Measurements from ENCODE around the gene MCTP2.
A peak's percentile ranks its signal among the peaks of the same experiment; 100 is the strongest.

MCTP2 gene

GRCh38 chr15:94230883-94231722, at the start of gene MCTP2:
TSS of gene MCTP2 (plus strand) at chr15:94231561. CDS start at chr15:94298266, 66,705 bp downstream.
- H3K4me1 ChIP-seq (ENCODE audit: control insufficient read depth, insufficient read depth, low read length): no peaks in the 10 kb centered on the region
- H3K27me3 ChIP-seq (ENCODE audit: control insufficient read depth, insufficient read depth, low read length): no peaks in the 10 kb centered on the region
- H3K4me3 ChIP-seq (ENCODE audit: low read length): peak within 1 kb of the TSS; percentile 68
- no peaks in the 10 kb centered on the region for H3K9me3 ChIP-seq (ENCODE audit: control insufficient read depth, low read length)
- peak within 1 kb of the TSS; percentile 73 for H3K9ac ChIP-seq (ENCODE audit: low read length)
- H3K36me3 ChIP-seq (ENCODE audit: control insufficient read depth, insufficient read depth, low read length): no peaks in the 10 kb centered on the region

GRCh38 chr15:94182883-94183282, 48.5 kb upstream of the MCTP2 start:
- Histone ChIP-seq H3K9me3 (ENCODE audit: control insufficient read depth, low read length) (no peaks in the 10 kb centered on the region), H3K4me1 (ENCODE audit: control insufficient read depth, insufficient read depth, low read length) (no peaks in the 10 kb centered on the region), H3K27me3 (ENCODE audit: control insufficient read depth, insufficient read depth, low read length) (no peaks in the 10 kb centered on the region), H3K9ac (ENCODE audit: low read length) (no peak overlapping the region), H3K36me3 (ENCODE audit: control insufficient read depth, insufficient read depth, low read length) (no peaks in the 10 kb centered on the region), H3K4me3 (ENCODE audit: low read length) (no peak overlapping the region)

- Histone ChIP-seq H3K36me3 (ENCODE audit: control insufficient read depth, insufficient read depth, low read length) (no peaks in the 10 kb centered on the region), H3K9me3 (ENCODE audit: control insufficient read depth, low read length) (no peaks in the 10 kb centered on the region), H3K4me1 (ENCODE audit: control insufficient read depth, insufficient read depth, low read length) (no peaks in the 10 kb centered on the region), H3K27me3 (ENCODE audit: control insufficient read depth, insufficient read depth, low read length) (no peaks in the 10 kb centered on the region), H3K9ac (ENCODE audit: low read length) (no peak overlapping the region), H3K4me3 (ENCODE audit: low read length) (no peak overlapping the region)
These were observed 45.7 kb upstream of the MCTP2 start for GRCh38 chr15:94185547-94186236.

GRCh38 chr15:94186770-94187331, 44.5 kb upstream of the MCTP2 start:
- Histone ChIP-seq H3K9ac (ENCODE audit: low read length) (no peak overlapping the region), H3K36me3 (ENCODE audit: control insufficient read depth, insufficient read depth, low read length) (no peaks in the 10 kb centered on the region), H3K4me3 (ENCODE audit: low read length) (no peak overlapping the region), H3K9me3 (ENCODE audit: control insufficient read depth, low read length) (no peaks in the 10 kb centered on the region), H3K27me3 (ENCODE audit: control insufficient read depth, insufficient read depth, low read length) (no peaks in the 10 kb centered on the region), H3K4me1 (ENCODE audit: control insufficient read depth, insufficient read depth, low read length) (no peaks in the 10 kb centered on the region)

DNA sequence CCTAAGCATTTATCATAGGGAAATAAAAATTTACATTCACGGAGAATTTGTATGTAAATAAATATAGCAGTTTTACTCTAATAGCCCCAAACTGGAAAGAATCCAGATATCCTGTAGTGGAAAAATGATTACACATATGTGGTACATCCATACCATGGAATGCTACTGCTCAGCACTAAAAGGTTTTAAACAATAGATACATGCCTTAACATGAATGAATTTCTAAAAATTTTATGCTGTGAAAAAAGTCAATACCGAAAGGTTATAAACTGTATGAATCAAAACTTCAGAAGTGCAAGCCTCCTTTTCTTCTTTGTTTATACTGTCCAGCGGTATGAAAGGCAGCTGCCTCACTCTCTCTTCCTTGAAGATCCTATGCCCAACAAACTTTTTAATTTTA, 37.5 kb upstream of the MCTP2 start:
- Histone ChIP-seq H3K4me1 (ENCODE audit: control insufficient read depth, insufficient read depth, low read length) (no peaks in the 10 kb centered on the region), H3K36me3 (ENCODE audit: control insufficient read depth, insufficient read depth, low read length) (no peaks in the 10 kb centered on the region), H3K27me3 (ENCODE audit: control insufficient read depth, insufficient read depth, low read length) (no peaks in the 10 kb centered on the region), H3K9me3 (ENCODE audit: control insufficient read depth, low read length) (no peaks in the 10 kb centered on the region), H3K4me3 (ENCODE audit: low read length) (no peak overlapping the region), H3K9ac (ENCODE audit: low read length) (no peak overlapping the region)

- Histone ChIP-seq H3K27me3 (ENCODE audit: control insufficient read depth, insufficient read depth, low read length) (peaks cover 3% of the 10 kb centered on the region), H3K4me3 (ENCODE audit: low read length) (no peak overlapping the region), H3K9ac (ENCODE audit: low read length) (no peak overlapping the region), H3K36me3 (ENCODE audit: control insufficient read depth, insufficient read depth, low read length) (no peaks in the 10 kb centered on the region), H3K4me1 (ENCODE audit: control insufficient read depth, insufficient read depth, low read length) (peaks cover 3% of the 10 kb centered on the region), H3K9me3 (ENCODE audit: control insufficient read depth, low read length) (no peaks in the 10 kb centered on the region)
These were observed 34.8 kb upstream of the MCTP2 start for GRCh38 chr15:94196531-94196930.

DNA sequence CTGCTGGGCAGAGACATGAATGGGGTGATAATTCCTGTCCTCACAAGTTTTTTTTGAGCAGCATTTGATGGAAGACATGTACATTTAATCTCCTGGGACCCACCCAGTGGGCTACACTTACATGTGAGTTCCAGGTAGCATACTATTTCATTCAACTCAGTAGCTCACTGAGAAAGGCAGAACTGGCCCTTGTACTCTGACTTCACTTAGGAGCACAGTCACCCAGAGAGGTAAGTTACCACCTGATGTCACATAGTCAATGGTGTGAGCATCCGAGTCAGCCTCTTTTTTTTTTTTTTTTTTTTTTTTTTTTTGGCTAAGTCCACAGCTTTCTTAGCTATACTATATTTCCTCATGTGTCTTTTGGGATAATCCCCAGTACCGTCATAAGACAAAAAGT, 32.7 kb upstream of the MCTP2 start:
- H3K9ac ChIP-seq (ENCODE audit: low read length): no peak overlapping the region
- peaks cover 3% of the 10 kb centered on the region for H3K4me1 ChIP-seq (ENCODE audit: control insufficient read depth, insufficient read depth, low read length)
- H3K36me3 ChIP-seq (ENCODE audit: control insufficient read depth, insufficient read depth, low read length): no peaks in the 10 kb centered on the region
- H3K9me3 ChIP-seq (ENCODE audit: control insufficient read depth, low read length): no peaks in the 10 kb centered on the region
- H3K27me3 ChIP-seq (ENCODE audit: control insufficient read depth, insufficient read depth, low read length): peaks cover 3% of the 10 kb centered on the region
- no peak overlapping the region for H3K4me3 ChIP-seq (ENCODE audit: low read length)

DNA sequence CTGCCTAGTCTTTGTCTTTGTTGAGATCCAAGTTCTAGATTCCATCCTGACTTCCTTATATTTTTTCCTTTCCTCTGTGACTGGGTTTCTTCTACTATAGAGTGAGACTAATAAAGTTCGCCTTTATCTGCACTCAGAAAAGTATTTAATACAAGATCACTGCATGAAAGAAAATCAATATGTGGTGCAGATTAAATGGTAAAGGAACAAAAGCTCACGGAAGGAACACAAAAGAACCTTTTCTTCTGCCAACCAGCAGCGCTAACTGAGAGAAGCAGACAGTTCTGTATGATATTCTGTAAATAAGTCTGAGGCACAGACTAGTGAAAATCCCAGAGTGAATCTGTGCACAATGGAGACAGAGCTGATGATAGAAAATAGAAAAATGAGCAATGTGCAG, 31.6 kb upstream of the MCTP2 start:
- Histone ChIP-seq H3K4me3 (ENCODE audit: low read length) (no peak overlapping the region), H3K27me3 (ENCODE audit: control insufficient read depth, insufficient read depth, low read length) (peaks cover 3% of the 10 kb centered on the region), H3K9me3 (ENCODE audit: control insufficient read depth, low read length) (no peaks in the 10 kb centered on the region), H3K4me1 (ENCODE audit: control insufficient read depth, insufficient read depth, low read length) (peaks cover 3% of the 10 kb centered on the region), H3K9ac (ENCODE audit: low read length) (no peak overlapping the region), H3K36me3 (ENCODE audit: control insufficient read depth, insufficient read depth, low read length) (no peaks in the 10 kb centered on the region)

- Histone ChIP-seq H3K36me3 (ENCODE audit: control insufficient read depth, insufficient read depth, low read length) (no peaks in the 10 kb centered on the region), H3K27me3 (ENCODE audit: control insufficient read depth, insufficient read depth, low read length) (peaks cover 3% of the 10 kb centered on the region), H3K9me3 (ENCODE audit: control insufficient read depth, low read length) (no peaks in the 10 kb centered on the region), H3K4me3 (ENCODE audit: low read length) (no peak overlapping the region), H3K4me1 (ENCODE audit: control insufficient read depth, insufficient read depth, low read length) (peaks cover 3% of the 10 kb centered on the region), H3K9ac (ENCODE audit: low read length) (no peak overlapping the region)
These were observed 28.1 kb upstream of the MCTP2 start for GRCh38 chr15:94203306-94203705.

- Histone ChIP-seq H3K4me3 (ENCODE audit: low read length) (no peak overlapping the region), H3K9ac (ENCODE audit: low read length) (no peak overlapping the region), H3K27me3 (ENCODE audit: control insufficient read depth, insufficient read depth, low read length) (peaks cover 3% of the 10 kb centered on the region), H3K9me3 (ENCODE audit: control insufficient read depth, low read length) (no peaks in the 10 kb centered on the region), H3K4me1 (ENCODE audit: control insufficient read depth, insufficient read depth, low read length) (no peaks in the 10 kb centered on the region), H3K36me3 (ENCODE audit: control insufficient read depth, insufficient read depth, low read length) (no peaks in the 10 kb centered on the region)
These were observed 26.0 kb upstream of the MCTP2 start for GRCh38 chr15:94205366-94205765.

GRCh38 chr15:94206463-94207167, 24.7 kb upstream of the MCTP2 start:
- H3K27me3 ChIP-seq (ENCODE audit: control insufficient read depth, insufficient read depth, low read length): no peaks in the 10 kb centered on the region

GRCh38 chr15:94212291-94212690, 19.1 kb upstream of the MCTP2 start:
- Histone ChIP-seq H3K9me3 (ENCODE audit: control insufficient read depth, low read length) (no peaks in the 10 kb centered on the region), H3K36me3 (ENCODE audit: control insufficient read depth, insufficient read depth, low read length) (no peaks in the 10 kb centered on the region), H3K4me3 (ENCODE audit: low read length) (no peak overlapping the region), H3K9ac (ENCODE audit: low read length) (no peak overlapping the region), H3K27me3 (ENCODE audit: control insufficient read depth, insufficient read depth, low read length) (no peaks in the 10 kb centered on the region), H3K4me1 (ENCODE audit: control insufficient read depth, insufficient read depth, low read length) (no peaks in the 10 kb centered on the region)

More at GRCh38 chr15:94206463-94207167, 24.7 kb upstream of the MCTP2 start:
- Histone ChIP-seq H3K9me3 (ENCODE audit: control insufficient read depth, low read length) (no peaks in the 10 kb centered on the region), H3K4me1 (ENCODE audit: control insufficient read depth, insufficient read depth, low read length) (no peaks in the 10 kb centered on the region), H3K4me3 (ENCODE audit: low read length) (no peak overlapping the region), H3K36me3 (ENCODE audit: control insufficient read depth, insufficient read depth, low read length) (no peaks in the 10 kb centered on the region), H3K9ac (ENCODE audit: low read length) (no peak overlapping the region)
